H1 (cell line): ENCODE measurements around the gene CEMIP2. TPM values are rescaled to one million over a fixed set of nuclear protein-coding genes. Genes with fewer than 3 reads are reported as not detected.

Source experiments
- CTCF ChIA-PET: fragments of 300-600 bp; sonication (Branson Sonifier 250); formaldehyde crosslinking; loops from one replicate; lab custom pipeline; 2021; ENCODE audit not compliant: partially characterized antibody; lab: Charles Lee
- POLR2A ChIA-PET: fragments of 300-600 bp; sonication (Branson Sonifier 250); formaldehyde crosslinking; loops from one replicate; lab custom pipeline; 2021; ENCODE audit warnings: inconsistent platforms; ENCODE audit not compliant: partially characterized antibody; lab: Charles Lee
- DNase-seq, 2 experiments: peaks; one replicate each; pipeline versions ENCODE4 v3.0.0 to v3.0.0-alpha.2; 2010 to 2022; ENCODE audit warnings: low spot score in 2 of 2, low read depth in 1 of 2, mixed read lengths in 1 of 2
- FAIRE-seq: peaks from 2 replicates; lab custom pipeline; 2011; peaks lifted over from hg19 to GRCh38; lab: Jason Lieb, UNC
- H2AFZ ChIP-seq: 2 replicates; pipeline ENCODE4 v1.8.1; 2012; ENCODE audit warnings: low read length, inconsistent platforms
- H2AK5ac ChIP-seq: 2 replicates; pipeline ENCODE4 v1.6.1; 2013; ENCODE audit warnings: low read depth, low read length
- H2BK120ac ChIP-seq: replicated peaks from 2 replicates; pipeline ENCODE3; 2013; ENCODE audit warnings: low read depth, low read length, inconsistent platforms
- H2BK12ac ChIP-seq: 2 replicates; pipeline ENCODE4 v1.6.1; 2013; ENCODE audit warnings: low read depth, low read length
- H2BK15ac ChIP-seq: 2 replicates; pipeline ENCODE4 v1.6.1; 2013; ENCODE audit warnings: low read length
- H2BK20ac ChIP-seq: 2 replicates; pipeline ENCODE4 v1.6.1; 2013; ENCODE audit warnings: low read length
- H2BK5ac ChIP-seq: 2 replicates; pipeline ENCODE4 v1.6.1; 2013; ENCODE audit warnings: low read depth, low read length
- H3K14ac ChIP-seq: 2 replicates; pipeline ENCODE4 v1.6.1; 2013; ENCODE audit warnings: inconsistent platforms; ENCODE audit not compliant: insufficient read length
- H3K18ac ChIP-seq: 2 replicates; pipeline ENCODE4 v1.6.1; 2013; ENCODE audit warnings: low read length; ENCODE audit errors: extremely low read depth
- H3K23ac ChIP-seq: 2 replicates; pipeline ENCODE4 v1.6.1; 2013; ENCODE audit warnings: inconsistent platforms; ENCODE audit not compliant: insufficient read length
- H3K23me2 ChIP-seq: 2 replicates; pipeline ENCODE4 v1.6.1; 2013; ENCODE audit warnings: low read depth, low read length
- H3K27ac ChIP-seq: 2 replicates; pipeline ENCODE4 v1.6.1; 2011; ENCODE audit warnings: low read depth, low read length, inconsistent platforms
- H3K27me3 ChIP-seq, 4 experiments: replicated peaks in 1 of 4; 1 replicate in 1 of 4; 2 replicates in 3 of 4; pipeline versions ENCODE4 v1.6.1 to v1.8.1; 2011 to 2013; ENCODE audit warnings: low read length in 3 of 4, mild to moderate bottlenecking in 3 of 4, inconsistent platforms in 2 of 4, mixed read lengths in 2 of 4, moderate library complexity in 1 of 4; ENCODE audit not compliant: control insufficient read depth in 3 of 4, insufficient read depth in 3 of 4; ENCODE audit errors: extremely low read depth in 1 of 4
- H3K36me3 ChIP-seq, 4 experiments: 2 replicates each; pipeline versions ENCODE4 v1.6.1 to v1.8.1; 2011 to 2013; ENCODE audit warnings: mild to moderate bottlenecking in 4 of 4, low read length in 3 of 4, moderate library complexity in 2 of 4, control low read depth in 1 of 4, inconsistent platforms in 1 of 4; ENCODE audit not compliant: insufficient read depth in 4 of 4, control insufficient read depth in 2 of 4
- H3K4ac ChIP-seq: replicated peaks from 2 replicates; pipeline ENCODE3; 2013; ENCODE audit warnings: low read length, low read depth, mixed read lengths, inconsistent platforms; ENCODE audit not compliant: insufficient read length
- H3K4me1 ChIP-seq, 4 experiments: replicated peaks in 1 of 4; 1 replicate in 1 of 4; 2 replicates in 3 of 4; pipeline versions ENCODE4 v1.6.1 to v1.8.1; 2011 to 2013; ENCODE audit warnings: low read length in 3 of 4, inconsistent platforms in 2 of 4, mixed read lengths in 1 of 4; ENCODE audit not compliant: insufficient read depth in 4 of 4, control insufficient read depth in 3 of 4
- H3K4me2 ChIP-seq, 2 experiments: 2 replicates each; pipeline versions ENCODE4 v1.6.1 to v1.8.1; 2011 to 2013; ENCODE audit warnings: low read depth in 2 of 2, low read length in 2 of 2, control low read depth in 1 of 2, inconsistent platforms in 1 of 2, mild to moderate bottlenecking in 1 of 2; ENCODE audit not compliant: insufficient read depth in 1 of 2
- H3K4me3 ChIP-seq, 4 experiments: fragments of 200-600, 300-600 bp in 1 of 4; sonication (generic), shearing (Covaris generic), sonication (Bioruptor Twin) in 1 of 4; 2 replicates each; pipeline versions ENCODE4 v1.5.1 to v1.8.1; 2011 to 2016; ENCODE audit warnings: low read length in 4 of 4, low read depth in 3 of 4, control low read depth in 2 of 4, inconsistent platforms in 2 of 4, mild to moderate bottlenecking in 2 of 4, mixed read lengths in 1 of 4, moderate library complexity in 1 of 4; ENCODE audit not compliant: insufficient read depth in 2 of 4; ENCODE audit errors: extremely low read depth in 1 of 4
- H3K56ac ChIP-seq: replicated peaks from 2 replicates; pipeline ENCODE3; 2013; ENCODE audit warnings: low read depth, mild to moderate bottlenecking, mixed read lengths, low read length, inconsistent platforms; ENCODE audit not compliant: insufficient read length
- H3K79me1 ChIP-seq: 2 replicates; pipeline ENCODE4 v1.6.1; 2013; ENCODE audit warnings: low read depth, low read length, control low read depth
- H3K79me2 ChIP-seq, 2 experiments: 2 replicates each; pipeline versions ENCODE4 v1.6.1 to v1.8.1; 2012 to 2013; ENCODE audit warnings: low read length in 2 of 2, mild to moderate bottlenecking in 2 of 2, inconsistent platforms in 1 of 2; ENCODE audit not compliant: insufficient read depth in 2 of 2, control insufficient read depth in 1 of 2
- H3K9ac ChIP-seq, 4 experiments: replicated peaks in 1 of 4; 1 replicate in 1 of 4; 2 replicates in 3 of 4; pipeline versions ENCODE4 v1.6.1 to v1.8.1; 2011 to 2013; ENCODE audit warnings: low read depth in 3 of 4, low read length in 3 of 4, control low read depth in 2 of 4, mild to moderate bottlenecking in 2 of 4, moderate library complexity in 2 of 4, inconsistent platforms in 1 of 4; ENCODE audit errors: extremely low read depth in 1 of 4
- H3K9me3 ChIP-seq, 2 experiments: 2 replicates each; pipeline versions ENCODE4 v1.6.1 to v1.8.1; 2012 to 2013; ENCODE audit warnings: mild to moderate bottlenecking in 2 of 2, moderate library complexity in 2 of 2, control low read depth in 1 of 2, inconsistent platforms in 1 of 2, low read depth in 1 of 2, low read length in 1 of 2, mixed read lengths in 1 of 2; ENCODE audit not compliant: insufficient read depth in 2 of 2
- H4K20me1 ChIP-seq, 2 experiments: replicated peaks in 1 of 2; 2 replicates each; pipeline versions ENCODE3 to v1.8.1; 2011 to 2013; ENCODE audit warnings: inconsistent platforms in 2 of 2, low read length in 2 of 2, mild to moderate bottlenecking in 1 of 2; ENCODE audit not compliant: insufficient read depth in 2 of 2, control insufficient read depth in 1 of 2
- H4K5ac ChIP-seq: 2 replicates; pipeline ENCODE4 v1.6.1; 2013; ENCODE audit warnings: low read length, low read depth, mixed read lengths, inconsistent platforms; ENCODE audit not compliant: insufficient read length
- H4K8ac ChIP-seq: 2 replicates; pipeline ENCODE4 v1.8.0; 2013; ENCODE audit warnings: mild to moderate bottlenecking, moderate library complexity, low read length, inconsistent platforms; ENCODE audit not compliant: insufficient read depth; ENCODE audit errors: extremely low read depth
- H4K91ac ChIP-seq: replicated peaks from 2 replicates; pipeline ENCODE3; 2013; ENCODE audit warnings: low read length, mixed read lengths, inconsistent platforms; ENCODE audit not compliant: insufficient read length
- BRCA1 ChIP-seq: IDR thresholded peaks from 2 replicates; pipeline ENCODE4 v1.6.1; 2012; ENCODE audit warnings: low read depth, low read length, improper control_type of control experiment
- CEBPB ChIP-seq: IDR thresholded peaks from 2 replicates; pipeline ENCODE4 v1.6.1; 2012; ENCODE audit warnings: low read depth, low read length
- SIX5 ChIP-seq: IDR thresholded peaks from 2 replicates; pipeline ENCODE4 v1.6.1; 2011; ENCODE audit warnings: mild to moderate bottlenecking, low read depth, low read length
- YY1 ChIP-seq: IDR thresholded peaks from 2 replicates; pipeline ENCODE4 v1.6.1; 2011; ENCODE audit warnings: low read depth, mild to moderate bottlenecking, low read length
- WGBS, 2 experiments: shearing (Covaris generic) in 1 of 2; methylation state at CpG; one replicate each; pipeline versions ENCODE4 v1.1.6 to v1.1.7; 2013 to 2015; ENCODE audit warnings: low lambda C conversion rate in 2 of 2, mixed read lengths in 2 of 2, inconsistent platforms in 1 of 2, low coverage in 1 of 2, missing lambda C conversion rate in 1 of 2; ENCODE audit not compliant: insufficient replicate concordance in 2 of 2, insufficient coverage in 1 of 2, insufficient read length in 1 of 2; ENCODE audit errors: extremely low coverage in 1 of 2, missing lambda C conversion rate in 1 of 2; 5-methylcytosine and 5-hydroxymethylcytosine counted together
- polyA plus RNA-seq, 7 experiments: library from polyadenylated mRNA; depleted of rRNA in 3 of 7; stranded (reverse) in 5 of 7; unstranded in 2 of 7; fragments of >200 nt in 5 of 7; fragments of 200-250 nt in 2 of 7; gene quantifications; 1 replicate in 5 of 7; 2 replicates in 1 of 7; 4 replicates in 1 of 7; pipeline versions ENCODE4 v1.2.1 to v1.2.3, GENCODE V29; 2011 to 2013; ENCODE audit warnings: missing spikeins in 2 of 7, mixed read lengths in 2 of 7
- total RNA-seq: library from RNA; stranded (reverse); fragmentation: NEBNext Ultra II Directional; extraction: Animal tissue kit (Norgen Biotek cat#: 25700); gene quantifications from 2 replicates; pipeline ENCODE4 v1.2.1, GENCODE V29; 2021
- TF ChIP-seq, protein P1 (sequence below): IDR thresholded peaks from 2 replicates; pipeline ENCODE4 v1.6.1; 2011; ENCODE audit warnings: low read depth, mild to moderate bottlenecking, low read length; ENCODE audit not compliant: insufficient read depth

The CEMIP2 gene
- total and polyA plus RNA-seq, 2 of the 8 experiments (the other 6 are each of a cell fraction or from before 2014, with no cell fraction given): 25.2 to 52.1 TPM

GRCh38 chr9:71795097-71795813 is 26.9 kb upstream of the CEMIP2 start:
- H3K4ac ChIP-seq: no peak overlapping the region
- H2AFZ ChIP-seq: no peak overlapping the region
- ChIA-PET CTCF (interaction anchor here (1.1 to 3.8 kb wide), 3 partner anchors 11 to 26 kb away, joined by 3 to 26 read pairs (median 11); no protein-coding TSS in a partner anchor), POLR2A (no interaction called here)
- H2BK120ac ChIP-seq: no peak overlapping the region
- 92% methylated on average over 7 of the region's 7 CpGs; no CpG with 5 or more reads in 1 of the 2 experiments for WGBS, 2 experiments
- no peak overlapping the region for H2AK5ac ChIP-seq
- H3K14ac ChIP-seq: no peak overlapping the region
- no peaks in the 10 kb centered on the region for H3K79me1 ChIP-seq
- DNase-seq: no peak
- H2BK5ac ChIP-seq: no peak overlapping the region
- no peak for FAIRE-seq
- TF ChIP-seq, protein P1, sequence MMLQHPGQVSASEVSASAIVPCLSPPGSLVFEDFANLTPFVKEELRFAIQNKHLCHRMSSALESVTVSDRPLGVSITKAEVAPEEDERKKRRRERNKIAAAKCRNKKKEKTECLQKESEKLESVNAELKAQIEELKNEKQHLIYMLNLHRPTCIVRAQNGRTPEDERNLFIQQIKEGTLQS: no peak
- no peak for TF ChIP-seq YY1
- TF ChIP-seq BRCA1: no peak
- no peak for TF ChIP-seq CEBPB
- TF ChIP-seq SIX5: no peak
- H2BK15ac ChIP-seq: no peak overlapping the region
- no peak overlapping the region for H3K27ac ChIP-seq
- no peak overlapping the region for H3K9ac ChIP-seq
- H3K4me1 ChIP-seq: no peaks in the 10 kb centered on the region
- no peaks in the 10 kb centered on the region for H3K9me3 ChIP-seq
- H3K56ac ChIP-seq: no peak overlapping the region
- H4K8ac ChIP-seq: no peak overlapping the region
- no peaks in the 10 kb centered on the region for H3K27me3 ChIP-seq
- H3K4me2 ChIP-seq: no peak overlapping the region
- no peaks in the 10 kb centered on the region for H4K20me1 ChIP-seq
- no peak overlapping the region for H4K91ac ChIP-seq
- no peak overlapping the region for H3K4me3 ChIP-seq
- H3K79me2 ChIP-seq: no peaks in the 10 kb centered on the region
- H3K23me2 ChIP-seq: no peaks in the 10 kb centered on the region; the same call in 1 of the 2 replicates
- H3K23ac ChIP-seq: no peak overlapping the region
- no peak overlapping the region for H2BK12ac ChIP-seq
- H3K36me3 ChIP-seq: no peaks in the 10 kb centered on the region
- no peak overlapping the region for H2BK20ac ChIP-seq
- no peak overlapping the region for H4K5ac ChIP-seq
- H3K18ac ChIP-seq: no peak overlapping the region
